22Rv1 (cell line): ENCODE measurements around the gene GANC.
"Not testable (repeated sequence)": the region's sequence is repeated elsewhere in the genome, so short reads cannot be mapped to it uniquely, and the experiment has no call there.

Experiments used
- H3K27ac ChIP-seq: fragments of 450-650 bp; 2 replicates; pipeline ENCODE4 v1.5.1; 2017
- CTCF ChIP-seq: fragments of 450-650 bp; IDR thresholded peaks from 2 replicates; pipeline ENCODE4 v1.5.1; 2017; ENCODE audit warnings: mild to moderate bottlenecking
- ZFX ChIP-seq: fragments of 450-650 bp; IDR thresholded peaks from 2 replicates; pipeline ENCODE4 v1.6.1; 2017; ENCODE audit warnings: antibody characterized with exemption, borderline replicate concordance

GANC gene

GRCh38 chr15:42331235-42331634, 58.2 kb downstream of the GANC start:
- H3K27ac ChIP-seq: no peak overlapping the region
- TF ChIP-seq ZFX (no peak), CTCF (no peak)

DNA sequence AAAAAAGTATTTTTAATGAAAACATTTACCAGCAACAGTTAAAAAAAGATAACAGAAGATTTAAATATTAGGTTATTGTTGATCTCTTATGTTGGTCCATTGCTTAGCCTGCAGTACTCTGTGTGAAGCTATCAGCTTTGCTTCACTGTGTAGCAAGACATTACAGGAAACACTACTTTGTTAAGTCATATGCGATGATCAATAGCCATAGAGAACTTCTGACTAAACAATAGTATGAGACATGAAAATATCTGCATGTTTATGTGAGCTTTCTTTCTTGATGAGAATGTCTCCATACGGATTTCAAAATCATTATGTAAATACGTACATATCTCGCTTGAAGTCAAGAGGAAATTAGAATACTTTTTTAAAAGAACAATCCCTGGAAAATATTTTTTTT, 59.3 kb downstream of the GANC start:
- no peak overlapping the region for H3K27ac ChIP-seq
- TF ChIP-seq ZFX: no peak
- TF ChIP-seq CTCF: no peak

GRCh38 chr15:42335074-42335473, 62.1 kb downstream of the GANC start:
- no peak for TF ChIP-seq ZFX
- TF ChIP-seq CTCF: no peak

DNA sequence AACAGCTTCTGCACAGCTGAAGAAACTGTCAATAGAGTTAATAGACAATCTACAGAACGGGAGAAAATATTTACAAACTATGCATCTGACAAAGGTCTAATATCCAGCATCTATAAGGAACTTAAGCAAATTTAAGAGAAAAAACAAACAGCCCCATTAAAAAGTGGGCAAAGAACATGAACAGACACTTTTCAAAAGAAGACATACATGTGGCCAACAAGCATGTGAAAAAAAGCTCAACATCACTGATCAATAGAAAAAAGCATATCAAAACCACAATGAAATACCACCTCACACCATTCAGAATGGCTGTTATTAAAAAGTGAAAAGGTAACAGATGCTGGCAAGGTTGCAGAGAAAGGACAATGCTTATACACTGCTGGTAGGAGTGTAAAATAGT, 63.6 kb downstream of the GANC start:
- H3K27ac ChIP-seq: not testable (repeated sequence)

More at GRCh38 chr15:42335074-42335473, 62.1 kb downstream of the GANC start:
- no peak overlapping the region for H3K27ac ChIP-seq

GRCh38 chr15:42337104-42337503, 64.1 kb downstream of the GANC start:
- not testable (repeated sequence) for H3K27ac ChIP-seq

DNA sequence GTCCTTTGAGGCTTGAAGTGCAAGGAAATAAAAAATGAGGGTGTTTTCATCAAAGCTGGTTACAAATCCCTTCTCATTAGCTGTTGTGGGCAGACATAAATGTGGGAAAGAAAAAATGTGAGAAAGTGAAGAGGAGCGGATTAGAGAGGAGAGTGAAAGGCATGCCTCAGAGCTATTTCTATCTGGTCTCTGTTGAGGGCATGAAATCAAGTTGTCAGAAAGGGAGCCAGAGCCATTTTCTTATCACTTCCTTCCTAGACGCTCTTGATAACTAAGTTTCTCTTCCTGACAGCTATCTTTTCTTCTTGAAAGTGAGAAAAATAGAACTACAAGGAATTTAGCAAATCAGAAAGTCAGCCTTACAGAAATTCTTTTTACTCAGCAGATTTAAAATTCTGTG, 65.5 kb downstream of the GANC start:
- no peak overlapping the region for H3K27ac ChIP-seq
- TF ChIP-seq ZFX: no peak
- TF ChIP-seq CTCF: no peak

DNA sequence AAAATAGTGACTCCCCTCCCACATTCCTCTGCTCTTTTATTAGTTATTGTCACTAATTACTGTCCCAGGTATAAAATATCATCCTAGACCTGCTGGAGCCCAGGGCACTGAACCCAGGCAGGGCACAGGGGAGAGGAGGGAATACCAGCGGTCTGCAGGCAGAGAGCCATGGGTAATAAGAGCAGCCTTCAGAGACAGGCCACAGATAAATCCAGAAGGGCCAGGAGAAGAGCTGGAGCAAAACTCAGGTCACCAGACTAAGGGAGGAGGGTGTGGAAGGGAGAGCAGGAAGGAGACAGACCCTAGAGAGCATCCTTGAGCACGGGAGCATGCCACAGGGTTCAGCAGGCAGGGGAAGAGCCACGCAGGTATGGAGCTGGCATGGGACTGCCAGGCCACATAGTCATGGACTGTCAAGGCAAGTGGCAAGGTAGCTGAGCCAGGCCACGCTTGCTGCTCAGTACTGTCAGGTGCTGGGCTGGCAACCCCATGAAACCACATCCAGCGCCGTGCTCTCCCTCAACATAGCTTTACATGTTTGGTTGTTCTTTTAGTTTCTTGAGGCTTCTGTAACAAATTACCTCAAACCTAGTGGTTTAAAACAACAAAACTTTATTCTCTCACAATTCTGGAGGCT, 70.7 kb downstream of the GANC start:
- TF ChIP-seq ZFX (no peak), CTCF (no peak)
- H3K27ac ChIP-seq: no peak overlapping the region

GRCh38 chr15:42344763-42345162, 71.8 kb downstream of the GANC start:
- H3K27ac ChIP-seq: no peak overlapping the region
- TF ChIP-seq CTCF: no peak
- TF ChIP-seq ZFX: no peak

GRCh38 chr15:42345504-42345903, 72.5 kb downstream of the GANC start:
- no peak overlapping the region for H3K27ac ChIP-seq
- no peak for TF ChIP-seq CTCF
- no peak for TF ChIP-seq ZFX
